HL-60/S4 treated with retinoic acid at 250 ng/mL for 4 days and 3 days (cell line): Measurements from ENCODE around the gene ABCA10.

ENCODE experiments used
- in situ Hi-C: fragments of 300-500 bp; cut with MboI; formaldehyde crosslinking; loops from 2 replicates; pipeline ENCODE4 v1.7.0; 2022; ENCODE audit warnings: low sequenced_read_pairs

ABCA10 gene

GRCh38 chr17:69111794-69112193, 116.8 kb downstream of the ABCA10 start:
- in situ Hi-C loops, result no loop called here

- in situ Hi-C loops, result no loop called here
These were observed 122.5 kb downstream of the ABCA10 start for GRCh38 chr17:69105907-69106730.

- in situ Hi-C loops, result no loop called here
These were observed 124.9 kb downstream of the ABCA10 start for GRCh38 chr17:69103557-69104233.

- in situ Hi-C loops, result no loop called here
These were observed 130.0 kb downstream of the ABCA10 start for GRCh38 chr17:69098625-69099024.
